Mesendoderm (in vitro differentiated cells): ENCODE measurements around the gene SORD.
"Not testable (repeated sequence)": the region's sequence is repeated elsewhere in the genome, so short reads cannot be mapped to it uniquely, and the experiment has no call there.

Source experiments
- DNase-seq: peaks from one replicate; pipeline ENCODE4 v3.0.0; 2013
- H2AK5ac ChIP-seq: 2 replicates; pipeline ENCODE4 v1.6.1; 2013; ENCODE audit warnings: low read length, inconsistent platforms
- H2BK120ac ChIP-seq: 2 replicates; pipeline ENCODE4 v1.6.1; 2013; ENCODE audit warnings: low read depth, mild to moderate bottlenecking, low read length, moderate library complexity, mixed read lengths
- H2BK15ac ChIP-seq: replicated peaks from 2 replicates; pipeline ENCODE4 v1.6.1; 2013; ENCODE audit warnings: low read depth, mild to moderate bottlenecking, moderate library complexity
- H2BK5ac ChIP-seq: 2 replicates; pipeline ENCODE4 v1.6.1; 2013; ENCODE audit warnings: low read length, inconsistent platforms
- H3K18ac ChIP-seq: 2 replicates; pipeline ENCODE4 v1.6.1; 2013; ENCODE audit warnings: mild to moderate bottlenecking, low read length, mixed read lengths
- H3K23ac ChIP-seq: one replicate; pipeline ENCODE4 v1.6.1; 2013; ENCODE audit warnings: low read length
- H3K27ac ChIP-seq: 2 replicates; pipeline ENCODE4 v1.5.1; 2013; ENCODE audit warnings: low read depth, mild to moderate bottlenecking, inconsistent platforms, low read length, moderate library complexity
- H3K27me3 ChIP-seq: 2 replicates; pipeline ENCODE4 v1.6.1; 2013; ENCODE audit warnings: low read length, control low read depth, mild to moderate bottlenecking, inconsistent platforms; ENCODE audit not compliant: insufficient read depth, poor library complexity
- H3K36me3 ChIP-seq: 2 replicates; pipeline ENCODE4 v1.6.1; 2013; ENCODE audit warnings: low read length, inconsistent platforms; ENCODE audit not compliant: control insufficient read depth, insufficient read depth
- H3K4ac ChIP-seq: one replicate; pipeline ENCODE4 v1.6.1; 2013; ENCODE audit warnings: low read depth, mild to moderate bottlenecking, low read length, moderate library complexity
- H3K4me1 ChIP-seq: 2 replicates; pipeline ENCODE4 v1.6.1; 2013; ENCODE audit warnings: low read depth, low read length, inconsistent platforms; ENCODE audit not compliant: control insufficient read depth
- H3K4me2 ChIP-seq: 2 replicates; pipeline ENCODE4 v1.6.1; 2013; ENCODE audit warnings: low read length
- H3K4me3 ChIP-seq: 2 replicates; pipeline ENCODE4 v1.5.1; 2013; ENCODE audit warnings: mild to moderate bottlenecking, low read length
- H3K56ac ChIP-seq: one replicate; pipeline ENCODE4 v1.6.1; 2013; ENCODE audit warnings: low read length
- H3K79me1 ChIP-seq: 2 replicates; pipeline ENCODE4 v1.6.1; 2013; ENCODE audit warnings: low read length, inconsistent platforms
- H3K79me2 ChIP-seq: 2 replicates; pipeline ENCODE4 v1.6.1; 2013; ENCODE audit warnings: mild to moderate bottlenecking, low read length; ENCODE audit not compliant: control insufficient read depth, insufficient read depth
- H3K9ac ChIP-seq: 2 replicates; pipeline ENCODE4 v1.6.1; 2013; ENCODE audit warnings: low read length, inconsistent platforms
- H4K5ac ChIP-seq: one replicate; pipeline ENCODE4 v1.6.1; 2013; ENCODE audit warnings: low read length
- H4K8ac ChIP-seq: one replicate; pipeline ENCODE4 v1.6.1; 2013; ENCODE audit warnings: low read depth, mild to moderate bottlenecking, control low read depth, low read length, moderate library complexity
- WGBS: extraction: QIAGEN DNeasy Blood & Tissue Kit; methylation state at CpG from one replicate; pipeline ENCODE4 v1.1.7; 2013; ENCODE audit warnings: low lambda C conversion rate, missing lambda C conversion rate; ENCODE audit not compliant: insufficient coverage; ENCODE audit errors: extremely low coverage; 5-methylcytosine and 5-hydroxymethylcytosine counted together

The SORD gene

GRCh38 chr15:45075440-45076320 is 52.7 kb downstream of the SORD start:
- not testable (repeated sequence) for H4K5ac ChIP-seq, H3K27me3 ChIP-seq, H3K56ac ChIP-seq, DNase-seq, H2BK15ac ChIP-seq, H3K18ac ChIP-seq, H3K4ac ChIP-seq, H3K4me3 ChIP-seq, H4K8ac ChIP-seq, H3K36me3 ChIP-seq, H2BK120ac ChIP-seq, H3K23ac ChIP-seq, H2BK5ac ChIP-seq, H3K27ac ChIP-seq, H3K9ac ChIP-seq, H3K4me2 ChIP-seq, H2AK5ac ChIP-seq, H3K79me2 ChIP-seq, H3K79me1 ChIP-seq, H3K4me1 ChIP-seq
- WGBS, result no CpG with 5 or more reads among the region's 9 CpGs

- H2BK120ac ChIP-seq, H3K27me3 ChIP-seq, H4K8ac ChIP-seq, H4K5ac ChIP-seq, H3K79me2 ChIP-seq, H2BK15ac ChIP-seq, H3K27ac ChIP-seq, H3K23ac ChIP-seq, H3K9ac ChIP-seq, H3K56ac ChIP-seq, H3K4me2 ChIP-seq, H3K18ac ChIP-seq, DNase-seq, H3K36me3 ChIP-seq, H3K4me1 ChIP-seq, H2BK5ac ChIP-seq, H3K79me1 ChIP-seq, H3K4ac ChIP-seq, H2AK5ac ChIP-seq, H3K4me3 ChIP-seq: not testable (repeated sequence)
- WGBS, result no CpG with 5 or more reads among the region's 2 CpGs
Observed at GRCh38 chr15:45077391-45077790, 54.4 kb downstream of the SORD start.

- not testable (repeated sequence) for H3K27me3 ChIP-seq, H3K36me3 ChIP-seq, H3K79me1 ChIP-seq, H3K4ac ChIP-seq, H3K27ac ChIP-seq, H3K56ac ChIP-seq, H3K4me2 ChIP-seq, H3K79me2 ChIP-seq, H3K18ac ChIP-seq, H3K4me3 ChIP-seq, H2BK15ac ChIP-seq, H4K8ac ChIP-seq, H2BK5ac ChIP-seq, H3K23ac ChIP-seq, H3K9ac ChIP-seq, H2AK5ac ChIP-seq, H2BK120ac ChIP-seq, H4K5ac ChIP-seq, DNase-seq, H3K4me1 ChIP-seq
- WGBS, result no CpG with 5 or more reads among the region's 5 CpGs
Observed at GRCh38 chr15:45079201-45079600, 56.2 kb downstream of the SORD start.

- H4K5ac ChIP-seq, H3K23ac ChIP-seq, H3K79me1 ChIP-seq, H3K79me2 ChIP-seq, H3K4me1 ChIP-seq, H2BK15ac ChIP-seq, H3K56ac ChIP-seq, H3K9ac ChIP-seq, H3K4me2 ChIP-seq, H2BK120ac ChIP-seq, H2BK5ac ChIP-seq, DNase-seq, H3K4me3 ChIP-seq, H3K18ac ChIP-seq, H3K27ac ChIP-seq, H4K8ac ChIP-seq, H2AK5ac ChIP-seq, H3K27me3 ChIP-seq, H3K36me3 ChIP-seq, H3K4ac ChIP-seq: not testable (repeated sequence)
- WGBS, result no CpG with 5 or more reads among the region's 5 CpGs
Observed at GRCh38 chr15:45079628-45080246, 56.7 kb downstream of the SORD start.

GRCh38 chr15:45080593-45080992 is 57.6 kb downstream of the SORD start:
- H3K27ac ChIP-seq, H2BK120ac ChIP-seq, H3K36me3 ChIP-seq, H4K5ac ChIP-seq, H3K79me1 ChIP-seq, H3K4me3 ChIP-seq, H3K4me2 ChIP-seq, H3K23ac ChIP-seq, DNase-seq, H3K9ac ChIP-seq, H3K27me3 ChIP-seq, H3K79me2 ChIP-seq, H3K56ac ChIP-seq, H2BK5ac ChIP-seq, H3K18ac ChIP-seq, H3K4ac ChIP-seq, H4K8ac ChIP-seq, H3K4me1 ChIP-seq, H2BK15ac ChIP-seq, H2AK5ac ChIP-seq: not testable (repeated sequence)
- WGBS, result no CpG with 5 or more reads among the region's 3 CpGs
